ENCODE results near the gene REX1BD. TPM values are rescaled to one million over a fixed set of nuclear protein-coding genes. Genes with fewer than 3 reads are reported as not detected.

REX1BD gene
- total and polyA plus RNA-seq, 2 of the 13 experiments (the other 11 are each of a cell fraction or from before 2014, with no cell fraction given): 7.5 to 25.4 TPM

DNA sequence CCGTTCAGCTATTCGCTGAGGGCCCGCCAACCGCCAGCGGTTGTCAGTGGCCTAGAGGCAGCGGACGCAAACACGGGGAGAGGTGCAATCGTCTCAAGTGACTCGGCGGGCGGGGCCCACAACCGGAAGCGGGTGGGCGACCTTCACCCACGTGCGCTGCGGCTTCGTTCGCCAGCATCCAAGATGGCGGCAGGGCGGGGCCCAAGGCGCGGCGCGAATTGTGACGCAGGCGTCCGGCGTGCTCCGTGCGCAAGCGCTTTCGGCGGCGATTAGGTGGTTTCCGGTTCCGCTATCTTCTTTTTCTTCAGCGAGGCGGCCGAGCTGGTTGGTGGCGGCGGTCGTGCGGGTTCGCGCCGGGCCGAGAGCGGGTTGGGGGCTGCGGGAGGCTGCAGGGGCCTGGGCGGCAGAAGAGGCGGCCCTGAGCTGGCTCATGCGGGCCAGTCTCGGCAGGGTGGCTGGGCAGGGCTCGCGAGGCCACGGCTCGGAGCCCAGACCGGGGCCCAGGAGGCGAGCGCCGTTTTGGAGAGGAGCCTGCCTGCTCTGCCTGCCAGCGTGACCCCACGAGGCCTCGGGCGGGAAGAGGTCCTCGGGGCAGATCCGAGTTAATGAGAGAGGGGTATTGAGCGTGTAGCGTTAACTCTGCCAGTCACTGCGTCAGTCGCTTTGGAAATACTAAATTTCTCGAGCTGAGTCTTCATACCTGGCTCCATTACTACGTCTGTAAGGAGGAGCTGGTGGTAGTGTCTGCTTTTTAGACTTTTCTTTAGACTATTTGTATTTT lies 16.8 kb upstream of the REX1BD start, which contains the start of gene UBA52 (continued):
- TF ChIP-seq NAIF1 (CRISPR knock-in tag; IDR thresholded peaks at IDR 0.05; ENCODE audit: borderline replicate concordance) (no peak), ZNF230 (CRISPR knock-in tag; IDR thresholded peaks at IDR 0.05) (peak; percentile 91; the same call in 1 of the 2 replicates), ZNF335 (CRISPR knock-in tag; IDR thresholded peaks at IDR 0.05) (peak; percentile 83; the same call in 1 of the 2 replicates), SKI (IDR thresholded peaks at IDR 0.05; ENCODE audit: partially characterized antibody) (no peak), RNF2 (conservative IDR thresholded peaks at IDR 0.05; ENCODE audit: low read depth) (no peak), PTBP1 (IDR thresholded peaks at IDR 0.05; ENCODE audit: low read depth, low read length, poor library complexity, severe bottlenecking) (no peak), TCF7L2 (IDR thresholded peaks at IDR 0.05; ENCODE audit: low read depth, low read length) (no peak), EEA1 (CRISPR knock-in tag; IDR thresholded peaks at IDR 0.05; ENCODE audit: borderline replicate concordance) (0 out of 2 replicates have a peak, but pooled peaks have one; percentile 22), CHD2 (IDR thresholded peaks at IDR 0.05; ENCODE audit: low read depth, low read length) (no peak), TCF7 (IDR thresholded peaks at IDR 0.05; ENCODE audit: low read depth) (no peak), PCBP2 (optimal IDR thresholded peaks at IDR 0.05; ENCODE audit: low read depth, low read length, poor library complexity, severe bottlenecking) (no peak), ZNF570 (CRISPR knock-in tag; IDR thresholded peaks at IDR 0.05; ENCODE audit: borderline replicate concordance) (no peak), BRD4 (CRISPR knock-in tag; IDR thresholded peaks at IDR 0.05) (peak; percentile 26; the same call in 1 of the 2 replicates), SIN3A (IDR thresholded peaks at IDR 0.05; ENCODE audit: borderline replicate concordance, low read depth, low read length) (peak; percentile 93; the same call in 1 of the 2 replicates), STAG1 (CRISPR knock-in tag; IDR thresholded peaks at IDR 0.05) (peak; percentile 44), ZMYM4 (CRISPR knock-in tag; IDR thresholded peaks at IDR 0.05) (peak; percentile 89; the same call in 1 of the 2 replicates), ZBTB7B (CRISPR knock-in tag; IDR thresholded peaks at IDR 0.05) (peak; percentile 84), ZNF24 (IDR thresholded peaks at IDR 0.05) (no peak), ZNF792 (CRISPR knock-in tag; IDR thresholded peaks at IDR 0.05) (peak; percentile 88; the same call in 1 of the 2 replicates), ZNF83 (CRISPR knock-in tag; IDR thresholded peaks at IDR 0.05; ENCODE audit: borderline replicate concordance) (no peak), ZFYVE20 (CRISPR knock-in tag; IDR thresholded peaks at IDR 0.05; ENCODE audit: borderline replicate concordance, low read depth) (peak; percentile 88; the same call in 1 of the 2 replicates), ZNF501 (CRISPR knock-in tag; IDR thresholded peaks at IDR 0.05) (peak; percentile 95), ZNF260 (CRISPR knock-in tag; IDR thresholded peaks at IDR 0.05; ENCODE audit: borderline replicate concordance, low read depth) (no peak), ZNF33B (CRISPR knock-in tag; IDR thresholded peaks at IDR 0.05) (no peak), ZKSCAN8 (CRISPR knock-in tag; IDR thresholded peaks at IDR 0.05; ENCODE audit: borderline replicate concordance) (peak; percentile 66; the same call in 1 of the 2 replicates), ZSCAN9 (CRISPR knock-in tag; IDR thresholded peaks at IDR 0.05; ENCODE audit: borderline replicate concordance) (peak; percentile 43; the same call in 1 of the 2 replicates), POLR2G (IDR thresholded peaks at IDR 0.05; ENCODE audit: low read depth, low read length) (peak; percentile 95), ZBTB8A (CRISPR knock-in tag; IDR thresholded peaks at IDR 0.05; ENCODE audit: borderline replicate concordance, low read depth) (no peak), MTA1 (CRISPR knock-in tag; IDR thresholded peaks at IDR 0.05; ENCODE audit: borderline replicate concordance) (peak; percentile 93; the same call in 1 of the 2 replicates)
- TF ChIP-seq, protein P1, sequence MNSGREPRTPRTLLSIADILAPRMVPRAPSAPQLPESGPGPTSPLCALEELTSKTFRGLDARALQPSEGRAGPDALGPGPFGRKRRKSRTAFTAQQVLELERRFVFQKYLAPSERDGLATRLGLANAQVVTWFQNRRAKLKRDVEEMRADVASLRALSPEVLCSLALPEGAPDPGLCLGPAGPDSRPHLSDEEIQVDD (CRISPR knock-in tag; IDR thresholded peaks at IDR 0.05; ENCODE audit: borderline replicate concordance): no peak
- TF ChIP-seq, protein P2, sequence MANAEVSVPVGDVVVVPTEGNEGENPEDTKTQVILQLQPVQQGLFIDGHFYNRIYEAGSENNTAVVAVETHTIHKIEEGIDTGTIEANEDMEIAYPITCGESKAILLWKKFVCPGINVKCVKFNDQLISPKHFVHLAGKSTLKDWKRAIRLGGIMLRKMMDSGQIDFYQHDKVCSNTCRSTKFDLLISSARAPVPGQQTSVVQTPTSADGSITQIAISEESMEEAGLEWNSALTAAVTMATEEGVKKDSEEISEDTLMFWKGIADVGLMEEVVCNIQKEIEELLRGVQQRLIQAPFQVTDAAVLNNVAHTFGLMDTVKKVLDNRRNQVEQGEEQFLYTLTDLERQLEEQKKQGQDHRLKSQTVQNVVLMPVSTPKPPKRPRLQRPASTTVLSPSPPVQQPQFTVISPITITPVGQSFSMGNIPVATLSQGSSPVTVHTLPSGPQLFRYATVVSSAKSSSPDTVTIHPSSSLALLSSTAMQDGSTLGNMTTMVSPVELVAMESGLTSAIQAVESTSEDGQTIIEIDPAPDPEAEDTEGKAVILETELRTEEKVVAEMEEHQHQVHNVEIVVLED (CRISPR knock-in tag; IDR thresholded peaks at IDR 0.05; ENCODE audit: borderline replicate concordance): peak; percentile 99
